ENCODE results near the gene SDK1. TPM values are rescaled to one million over a fixed set of nuclear protein-coding genes. Genes with fewer than 3 reads are reported as not detected.

The SDK1 gene
- total RNA-seq, 1 donor from 2014 or later = 10.4 TPM

GRCh38 chr7:3588341-3588740 is 287.3 kb downstream of the SDK1 start:
- no peak for ATAC-seq
- intact Hi-C loops (cut with DNase I) = no loop called here
- Histone ChIP-seq H3K4me3 (no peak overlapping the region), H3K27ac (no peak overlapping the region), H3K36me3 (no peaks in the 10 kb centered on the region), H3K27me3 (no peaks in the 10 kb centered on the region), H3K9me3 (no peaks in the 10 kb centered on the region), H3K4me1 (no peaks in the 10 kb centered on the region)
- no peak for DNase-seq
- no peak for TF ChIP-seq CTCF (IDR thresholded peaks at IDR 0.05)

GRCh38 chr7:3589752-3590151 is 288.7 kb downstream of the SDK1 start:
- H3K36me3 ChIP-seq = no peaks in the 10 kb centered on the region
- no peak overlapping the region for H3K27ac ChIP-seq
- H3K4me3 ChIP-seq = no peak overlapping the region
- ATAC-seq (no peak), DNase-seq (no peak)
- no peaks in the 10 kb centered on the region for H3K4me1 ChIP-seq
- H3K27me3 ChIP-seq = no peaks in the 10 kb centered on the region
- no peak for TF ChIP-seq CTCF (IDR thresholded peaks at IDR 0.05)
- H3K9me3 ChIP-seq = no peaks in the 10 kb centered on the region
- intact Hi-C loops (cut with DNase I) = no loop called here

- H3K4me3 ChIP-seq = no peak overlapping the region
- H3K27me3 ChIP-seq = no peaks in the 10 kb centered on the region
- no peaks in the 10 kb centered on the region for H3K4me1 ChIP-seq
- intact Hi-C loops (cut with DNase I) = no loop called here
- no peaks in the 10 kb centered on the region for H3K9me3 ChIP-seq
- ATAC-seq = no peak
- H3K36me3 ChIP-seq = no peaks in the 10 kb centered on the region
- no peak overlapping the region for H3K27ac ChIP-seq
- TF ChIP-seq CTCF (IDR thresholded peaks at IDR 0.05) = no peak
- no peak for DNase-seq
Observed at GRCh38 chr7:3591219-3591618, 290.2 kb downstream of the SDK1 start.

- intact Hi-C loops (cut with DNase I) = no loop called here
- Histone ChIP-seq H3K4me3 (no peak overlapping the region), H3K9me3 (no peaks in the 10 kb centered on the region), H3K27ac (no peak overlapping the region), H3K27me3 (no peaks in the 10 kb centered on the region), H3K36me3 (no peaks in the 10 kb centered on the region), H3K4me1 (no peaks in the 10 kb centered on the region)
- TF ChIP-seq CTCF (IDR thresholded peaks at IDR 0.05) = no peak
- no peak for ATAC-seq
- DNase-seq = no peak
Observed at GRCh38 chr7:3591944-3592343, 290.9 kb downstream of the SDK1 start.

GRCh38 chr7:3592401-3593134 is 291.5 kb downstream of the SDK1 start:
- ATAC-seq = no peak
- no peak overlapping the region for H3K4me3 ChIP-seq
- DNase-seq = no peak

More at GRCh38 chr7:3592401-3593134, 291.5 kb downstream of the SDK1 start:
- intact Hi-C loops (cut with DNase I) = no loop called here
- no peaks in the 10 kb centered on the region for H3K4me1 ChIP-seq
- no peaks in the 10 kb centered on the region for H3K36me3 ChIP-seq
- no peaks in the 10 kb centered on the region for H3K27me3 ChIP-seq
- no peaks in the 10 kb centered on the region for H3K9me3 ChIP-seq
- TF ChIP-seq CTCF (IDR thresholded peaks at IDR 0.05) = no peak
- no peak overlapping the region for H3K27ac ChIP-seq

All from upper lobe of right lung (tissue), 1 donor.